Measurements from ENCODE around the gene UCP3. TPM values are rescaled to one million over a fixed set of nuclear protein-coding genes. Genes with fewer than 3 reads are reported as not detected.
A peak's percentile ranks its signal among the peaks of the same experiment; 100 is the strongest.

Gene UCP3
- total and polyA plus RNA-seq, 10 of the 15 experiments (the other 5 are each of a cell fraction or from before 2014, with no cell fraction given) = 0.02 to 1.9 (median 0.94) TPM

- 0 out of 2 replicates have a peak, but pooled peaks have one; percentile 60 for TF ChIP-seq TCF3 (IDR thresholded peaks at IDR 0.05; ENCODE audit: borderline replicate concordance, insufficient read depth, low read depth, low read length)
- no peak for TF ChIP-seq SKIL (IDR thresholded peaks at IDR 0.05; ENCODE audit: low read depth, poor library complexity, severe bottlenecking)
- TF ChIP-seq POLR2AphosphoS2 (IDR thresholded peaks at IDR 0.05; ENCODE audit: low read depth, low read length) = peak; percentile 82
- TF ChIP-seq CEBPZ (IDR thresholded peaks at IDR 0.05; ENCODE audit: low read depth, low read length) = no peak
- TF ChIP-seq CBFB (IDR thresholded peaks at IDR 0.05; ENCODE audit: low read depth) = peak; percentile 14; the same call in 1 of the 2 replicates
- 0 out of 2 replicates have a peak, but pooled peaks have one; percentile 4 for TF ChIP-seq WRNIP1 (IDR thresholded peaks at IDR 0.05; ENCODE audit: borderline replicate concordance, low read depth, low read length)
- peak; percentile 82 for TF ChIP-seq POLR2A (IDR thresholded peaks at IDR 0.05; ENCODE audit: low read depth, low read length)
- TF ChIP-seq CTCF (IDR thresholded peaks at IDR 0.05 in 2 of 3, conservative IDR thresholded peaks at IDR 0.05 in 1 of 3; ENCODE audit: control insufficient read depth in 2 of 3, extremely low read depth in 1 of 3, insufficient read depth in 1 of 3, low read depth in 3 of 3, low read length in 3 of 3) = no peak
- TF ChIP-seq KAT2A (conservative IDR thresholded peaks at IDR 0.05; ENCODE audit: control insufficient read depth, low read depth, low read length) = no peak
- 0 out of 4 replicates have a peak, but pooled peaks of 1 of the 2 experiments have one; percentile 4 for TF ChIP-seq EP300 (IDR thresholded peaks at IDR 0.05; ENCODE audit: borderline replicate concordance in 1 of 2, control insufficient read depth in 1 of 2, low read depth in 2 of 2, low read length in 2 of 2)
- peak; percentile 69 for TF ChIP-seq BACH1 (IDR thresholded peaks at IDR 0.05; ENCODE audit: borderline replicate concordance)
- TF ChIP-seq MTA2 (IDR thresholded peaks at IDR 0.05; ENCODE audit: low read depth) = no peak
- TF ChIP-seq ATF3 (IDR thresholded peaks at IDR 0.05; ENCODE audit: borderline replicate concordance, extremely low read depth, low read depth, low read length) = no peak
- 0 out of 2 replicates have a peak, but pooled peaks have one; percentile 82 for TF ChIP-seq CHD1 (IDR thresholded peaks at IDR 0.05; ENCODE audit: low read depth, low read length)
- TF ChIP-seq MYB (IDR thresholded peaks at IDR 0.05; ENCODE audit: borderline replicate concordance, low read depth, low read length) = no peak
- no peak for TF ChIP-seq NR2C2 (IDR thresholded peaks at IDR 0.05; ENCODE audit: borderline replicate concordance, control insufficient read depth, insufficient read length, low read depth)
- no peak for TF ChIP-seq YY1 (IDR thresholded peaks at IDR 0.05; ENCODE audit: low read depth, low read length)
Observed at GRCh38 chr11:73982595-73982989, 26.3 kb downstream of the UCP3 start, which contains the start of gene UCP2 (continued).

Measured in GM12878 (cell line).